A549 (cell line): ENCODE data around the gene MCM6.

Experiments
- CTCF ChIP-seq: fragments of >200 bp; sonication (Bioruptor Twin); formaldehyde crosslinking; IDR thresholded peaks from 3 replicates; pipeline ENCODE4 v1.5.1; 2016
- TF ChIP-seq, protein P1 (sequence below): fragments of 250-450 bp; sonication (Bioruptor Pico); IDR thresholded peaks from 2 replicates; pipeline ENCODE4 v1.5.0; 2020; ENCODE audit warnings: low read depth, mild to moderate bottlenecking, moderate library complexity

- TF ChIP-seq, protein P1, sequence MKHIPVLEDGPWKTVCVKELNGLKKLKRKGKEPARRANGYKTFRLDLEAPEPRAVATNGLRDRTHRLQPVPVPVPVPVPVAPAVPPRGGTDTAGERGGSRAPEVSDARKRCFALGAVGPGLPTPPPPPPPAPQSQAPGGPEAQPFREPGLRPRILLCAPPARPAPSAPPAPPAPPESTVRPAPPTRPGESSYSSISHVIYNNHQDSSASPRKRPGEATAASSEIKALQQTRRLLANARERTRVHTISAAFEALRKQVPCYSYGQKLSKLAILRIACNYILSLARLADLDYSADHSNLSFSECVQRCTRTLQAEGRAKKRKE (CRISPR knock-in tag), result no peak
- TF ChIP-seq CTCF, result no peak
Measured at GRCh38 chr2:135863233-135863632, 13.0 kb downstream of the MCM6 start.
